Upper lobe of left lung (tissue), 6 donors: ENCODE results near the gene ETS1. TPM values are rescaled to one million over a fixed set of nuclear protein-coding genes. Genes with fewer than 3 reads are reported as not detected.

Experiments used
- ATAC-seq, 2 donors: fragments of 200-7000 bp; cut with Tn5 transposase; one replicate each; pipeline ENCODE4 v1.9.1; 2022; ENCODE audit warnings: mild to moderate bottlenecking in 2 of 2, moderate library complexity in 2 of 2; ENCODE audit not compliant: low FRiP score in 2 of 2
- DNase-seq, 2 donors: peaks; one replicate each; pipeline ENCODE4 v3.0.0-alpha.2; 2019 to 2020
- H3K27ac ChIP-seq, 4 donors: fragments of 200-600 bp; sonication (generic); one replicate each; pipeline ENCODE4 v1.5.1; 2016 to 2019
- H3K27me3 ChIP-seq, 4 donors: fragments of 200-600 bp; sonication (generic); one replicate each; pipeline ENCODE4 v1.5.1; 2017 to 2019
- H3K36me3 ChIP-seq, 4 donors: fragments of 200-600 bp; sonication (generic); one replicate each; pipeline ENCODE4 v1.5.1; 2016 to 2019
- H3K4me1 ChIP-seq, 4 donors: fragments of 200-600 bp; sonication (generic); one replicate each; pipeline ENCODE4 v1.5.1; 2018 to 2019
- H3K4me3 ChIP-seq, 4 donors: fragments of 200-600 bp; sonication (generic); one replicate each; pipeline ENCODE4 v1.5.1; 2017 to 2019; ENCODE audit warnings: mild to moderate bottlenecking in 2 of 4, moderate library complexity in 1 of 4
- H3K9me3 ChIP-seq, 4 donors: fragments of 200-600 bp; sonication (generic); one replicate each; pipeline ENCODE4 v1.5.1; 2018 to 2019
- CTCF ChIP-seq, 6 experiments: fragments of 450-650 bp in 4 of 6; fragments of 200-600 bp in 2 of 6; sonication (generic) in 2 of 6; IDR thresholded peaks; one replicate each; pipeline ENCODE4 v1.5.1; 2016 to 2019; ENCODE audit warnings: antibody characterized with exemption in 6 of 6
- EP300 ChIP-seq, 4 donors: sonication (generic); formaldehyde crosslinking; IDR thresholded peaks; one replicate each; pipeline ENCODE4 v1.5.1; 2017; ENCODE audit warnings: antibody characterized with exemption in 4 of 4, control low read depth in 2 of 4
- POLR2A ChIP-seq, 4 donors: fragments of 450-650 bp; IDR thresholded peaks; one replicate each; pipeline ENCODE4 v1.5.1; 2016 to 2017; ENCODE audit warnings: antibody characterized with exemption in 4 of 4, mild to moderate bottlenecking in 2 of 4
- POLR2AphosphoS5 ChIP-seq, 2 donors: sonication (generic); formaldehyde crosslinking; IDR thresholded peaks; one replicate each; pipeline ENCODE4 v1.5.1; 2017; ENCODE audit warnings: antibody characterized with exemption in 2 of 2
- WGBS, 2 donors: methylation state at CpG; one replicate each; pipeline ENCODE4 v1.1.5; 2017 to 2018; 5-methylcytosine and 5-hydroxymethylcytosine counted together
- total RNA-seq, 6 donors: library from RNA; depleted of rRNA in 4 of 6; stranded (reverse); fragments of >200 nt in 4 of 6; gene quantifications; one replicate each; pipeline versions ENCODE4 v1.1.0 to v1.2.1, GENCODE V29; 2016 to 2021
- donor health status: DM: no; HTN: no; CAD: no; lungs with moderate emphysema.
- donor health status: DM: no; HTN: yes; CAD: no; lungs with severe emphysema.

Gene ETS1
- total RNA-seq, 6 donors from 2014 or later: 29.3 to 107 (median 79.0) TPM

GRCh38 chr11:128574576-128575011, 12.8 kb downstream of the ETS1 start:
- ATAC-seq (no peak), DNase-seq (no peak)
- H3K27ac ChIP-seq: peak overlapping the region in 2 of 4 donors; percentile 22 to 67
- TF ChIP-seq CTCF (IDR thresholded peaks at IDR 0.05) (no peak), POLR2AphosphoS5 (IDR thresholded peaks at IDR 0.05) (no peak), EP300 (IDR thresholded peaks at IDR 0.05) (no peak), POLR2A (IDR thresholded peaks at IDR 0.05) (no peak)
- H3K9me3 ChIP-seq: no peaks in the 10 kb centered on the region
- 87 to 93% methylated on average over 2 of the region's 2 CpGs for WGBS, 2 donors
- no peaks in the 10 kb centered on the region for H3K36me3 ChIP-seq
- H3K27me3 ChIP-seq: no peaks in the 10 kb centered on the region
- H3K4me3 ChIP-seq: no peak overlapping the region
- H3K4me1 ChIP-seq: peaks cover 15 to 27% (median 17%) of the 10 kb centered on the region in 4 donors

- DNase-seq (no peak), ATAC-seq (no peak)
- Histone ChIP-seq H3K4me1 (peaks cover 15 to 29% (median 19%) of the 10 kb centered on the region in 4 donors), H3K9me3 (no peaks in the 10 kb centered on the region), H3K36me3 (no peaks in the 10 kb centered on the region), H3K4me3 (no peak overlapping the region), H3K27ac (no peak overlapping the region), H3K27me3 (no peaks in the 10 kb centered on the region)
- WGBS, 2 donors: 72 to 78% methylated on average over 5 of the region's 5 CpGs
- no peak for TF ChIP-seq POLR2AphosphoS5 (IDR thresholded peaks at IDR 0.05)
- no peak for TF ChIP-seq EP300 (IDR thresholded peaks at IDR 0.05)
- TF ChIP-seq POLR2A (IDR thresholded peaks at IDR 0.05): no peak
- TF ChIP-seq CTCF (IDR thresholded peaks at IDR 0.05): no peak
Measured at GRCh38 chr11:128573638-128574037, 13.7 kb downstream of the ETS1 start.

GRCh38 chr11:128572965-128573364, 14.4 kb downstream of the ETS1 start:
- WGBS, 2 donors: 90 to 94% methylated on average over 6 of the region's 6 CpGs

DNA sequence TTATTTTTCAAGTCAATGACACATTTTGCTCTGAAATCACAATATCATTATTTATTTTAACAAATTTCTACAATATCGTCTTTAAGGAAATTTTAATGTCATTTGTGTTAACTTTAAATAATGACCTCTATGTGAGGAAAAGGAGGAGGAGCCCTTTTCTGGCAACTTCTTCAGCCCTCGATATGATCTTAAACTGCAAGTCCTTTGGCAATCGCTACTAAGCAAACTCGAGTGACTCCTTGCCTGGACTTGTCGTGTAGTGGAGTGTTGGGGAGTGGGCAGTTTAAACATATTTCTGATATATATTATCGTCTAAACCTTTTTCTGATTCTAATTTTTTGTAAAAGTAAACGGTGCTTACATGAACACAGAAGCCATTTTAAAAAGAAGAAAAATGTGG, 16.7 kb downstream of the ETS1 start:
- Histone ChIP-seq H3K27me3 (no peaks in the 10 kb centered on the region), H3K9me3 (no peaks in the 10 kb centered on the region), H3K36me3 (no peaks in the 10 kb centered on the region), H3K4me3 (no peak overlapping the region), H3K27ac (no peak overlapping the region), H3K4me1 (peaks cover 5 to 23% (median 11%) of the 10 kb centered on the region in 4 donors)
- DNase-seq (no peak), ATAC-seq (no peak)
- TF ChIP-seq POLR2AphosphoS5 (IDR thresholded peaks at IDR 0.05) (no peak), EP300 (IDR thresholded peaks at IDR 0.05) (no peak), CTCF (IDR thresholded peaks at IDR 0.05) (no peak), POLR2A (IDR thresholded peaks at IDR 0.05) (no peak)
- 40 to 50% methylated on average over 7 of the region's 7 CpGs for WGBS, 2 donors

More at GRCh38 chr11:128572965-128573364, 14.4 kb downstream of the ETS1 start:
- no peak for DNase-seq
- H3K27ac ChIP-seq: no peak overlapping the region
- H3K4me1 ChIP-seq: peaks cover 15 to 30% (median 22%) of the 10 kb centered on the region in 4 donors
- no peaks in the 10 kb centered on the region for H3K27me3 ChIP-seq
- ATAC-seq: no peak
- no peak for TF ChIP-seq EP300 (IDR thresholded peaks at IDR 0.05)
- no peak for TF ChIP-seq POLR2AphosphoS5 (IDR thresholded peaks at IDR 0.05)
- TF ChIP-seq CTCF (IDR thresholded peaks at IDR 0.05): no peak
- no peak for TF ChIP-seq POLR2A (IDR thresholded peaks at IDR 0.05)
- H3K36me3 ChIP-seq: no peaks in the 10 kb centered on the region
- no peaks in the 10 kb centered on the region for H3K9me3 ChIP-seq
- H3K4me3 ChIP-seq: no peak overlapping the region

DNA sequence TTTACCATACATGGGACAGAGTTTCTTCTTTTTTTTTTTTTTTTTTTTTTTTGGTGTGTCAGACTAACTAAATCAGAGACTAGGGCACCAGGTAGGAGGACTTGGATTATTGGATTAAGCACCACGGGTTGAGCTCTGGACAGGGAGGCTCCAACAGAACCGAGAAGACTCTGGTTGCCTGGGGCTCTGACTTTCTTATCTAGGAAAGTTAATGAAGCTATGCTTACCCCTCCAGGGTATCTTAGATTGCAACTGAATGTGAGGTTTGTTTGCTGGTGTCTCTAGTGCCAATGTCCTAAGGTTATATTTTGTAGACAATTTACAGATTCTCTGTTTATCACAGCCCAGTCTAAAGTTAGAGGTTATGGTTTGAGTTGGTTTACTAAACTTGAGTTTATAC, 18.1 kb downstream of the ETS1 start:
- no peak for DNase-seq
- Histone ChIP-seq H3K27me3 (no peaks in the 10 kb centered on the region), H3K9me3 (no peaks in the 10 kb centered on the region), H3K27ac (no peak overlapping the region), H3K36me3 (no peaks in the 10 kb centered on the region), H3K4me1 (peaks cover 4 to 16% (median 10%) of the 10 kb centered on the region in 4 donors), H3K4me3 (no peak overlapping the region)
- no peak for TF ChIP-seq EP300 (IDR thresholded peaks at IDR 0.05)
- TF ChIP-seq POLR2A (IDR thresholded peaks at IDR 0.05): no peak
- TF ChIP-seq POLR2AphosphoS5 (IDR thresholded peaks at IDR 0.05): no peak
- no peak for TF ChIP-seq CTCF (IDR thresholded peaks at IDR 0.05)
- no peak for ATAC-seq
- 70 to 80% methylated on average over 2 of the region's 2 CpGs for WGBS, 2 donors
